Lower leg skin (tissue), 3 donors: ENCODE measurements around the gene SLC9A4.

Source experiments
- CTCF ChIP-seq, 3 donors: fragments of 450-650 bp; IDR thresholded peaks; one replicate each; pipeline ENCODE4 v1.5.1; 2016; ENCODE audit warnings: antibody characterized with exemption in 3 of 3, mild to moderate bottlenecking in 3 of 3, moderate library complexity in 2 of 3
- POLR2A ChIP-seq, 2 donors: fragments of 450-650 bp; IDR thresholded peaks; one replicate each; pipeline ENCODE4 v1.6.1; 2016 to 2017; ENCODE audit warnings: antibody characterized with exemption in 2 of 2, mild to moderate bottlenecking in 1 of 2, moderate library complexity in 1 of 2

- TF ChIP-seq POLR2A (IDR thresholded peaks at IDR 0.05) (no peak), CTCF (IDR thresholded peaks at IDR 0.05) (no peak)
These were observed 105.3 kb downstream of the SLC9A4 start for GRCh38 chr2:102578376-102578775.
